Right lobe of liver (tissue), 6 donors: ENCODE measurements around the gene MYO16. TPM values are rescaled to one million over a fixed set of nuclear protein-coding genes. Genes with fewer than 3 reads are reported as not detected.

ENCODE experiments used
- ATAC-seq, 4 donors: fragments of 200-7000 bp; cut with Tn5 transposase; one replicate each; pipeline ENCODE4 v1.9.1; 2020; ENCODE audit warnings: mild to moderate bottlenecking in 4 of 4, moderate library complexity in 4 of 4
- DNase-seq, 3 donors: peaks; one replicate each; pipeline ENCODE4 v3.0.0-alpha.2; 2020
- H3K27ac ChIP-seq, 3 donors: fragments of 200-600 bp; one replicate each; pipeline ENCODE4 v1.8.0; 2022
- H3K27me3 ChIP-seq, 2 donors: fragments of 200-600 bp; one replicate each; pipeline ENCODE4 v1.8.0; 2022
- H3K36me3 ChIP-seq, 4 donors: fragments of 200-600 bp; sonication (generic) in 1 of 4; one replicate each; pipeline versions ENCODE4 v1.5.1 to v1.8.0; 2017 to 2022; ENCODE audit warnings: control low read depth in 1 of 4
- H3K4me1 ChIP-seq, 4 donors: fragments of 200-600 bp; sonication (generic) in 1 of 4; one replicate each; pipeline versions ENCODE4 v1.5.1 to v1.8.0; 2017 to 2022; ENCODE audit warnings: control low read depth in 1 of 4
- H3K4me3 ChIP-seq, 3 donors: fragments of 200-600 bp; one replicate each; pipeline ENCODE4 v1.8.0; 2022
- H3K9me3 ChIP-seq, 4 donors: fragments of 200-600 bp; sonication (generic) in 1 of 4; one replicate each; pipeline versions ENCODE4 v1.5.1 to v1.8.0; 2017 to 2022; ENCODE audit warnings: control low read depth in 1 of 4
- CTCF ChIP-seq, 4 donors: fragments of 200-600 bp in 3 of 4; fragments of 450-650 bp in 1 of 4; IDR thresholded peaks; one replicate each; pipeline versions ENCODE4 v1.5.1 to v1.8.0; 2016 to 2022; ENCODE audit warnings: antibody characterized with exemption in 4 of 4, mild to moderate bottlenecking in 2 of 4
- POLR2A ChIP-seq: fragments of 450-650 bp; IDR thresholded peaks from one replicate; pipeline ENCODE4 v1.6.1; 2017; ENCODE audit warnings: antibody characterized with exemption, mild to moderate bottlenecking
- WGBS: methylation state at CpG from one replicate; pipeline ENCODE4 v1.1.6; 2018; ENCODE audit warnings: low coverage, low lambda C conversion rate; ENCODE audit not compliant: insufficient coverage; ENCODE audit errors: missing lambda C conversion rate; 5-methylcytosine and 5-hydroxymethylcytosine counted together
- intact Hi-C, 2 donors: fragments of 100-400 bp; cut with DNase I; formaldehyde crosslinking; loops; one replicate each; pipeline versions ENCODE4 v1.11.2 to v1.14.1; 2022
- total RNA-seq, 6 experiments: library from RNA; depleted of rRNA in 2 of 6; stranded (reverse); fragments of >200 nt in 2 of 6; fragmentation: NEBNext Ultra II Directional in 3 of 6; extraction: Animal tissue kit (Norgen Biotek cat#: 25700) in 3 of 6; gene quantifications; one replicate each; pipeline versions ENCODE4 v1.1.0 to v1.2.4, GENCODE V29; 2016 to 2023
- donor health status: DM: no; HTN: yes; CAD: no.
- donor health status: DM: no; HTN: no; CAD: no.
- donor health status: DM: no; HTN: no; CAD: no.
- donor health status: DM: no; HTN: yes; CAD: no.
- donor health status: DM: no; HTN: yes; CAD: no.

Gene MYO16
- total RNA-seq, 6 experiments from 2014 or later: 0.43 to 2.7 (median 0.93) TPM

GRCh38 chr13:108676620-108677019, 47.2 kb downstream of the MYO16 start:
- WGBS: 37% methylated on average over 6 of the region's 8 CpGs
- ATAC-seq (no peak), DNase-seq (no peak)
- H3K9me3 ChIP-seq: no peaks in the 10 kb centered on the region
- no peaks in the 10 kb centered on the region for H3K36me3 ChIP-seq
- intact Hi-C loops: no loop called here
- H3K27me3 ChIP-seq: no peaks in the 10 kb centered on the region
- no peak overlapping the region for H3K4me3 ChIP-seq
- no peaks in the 10 kb centered on the region for H3K4me1 ChIP-seq
- no peak for TF ChIP-seq POLR2A
- no peak for TF ChIP-seq CTCF (IDR thresholded peaks at IDR 0.05)
- H3K27ac ChIP-seq: no peak overlapping the region

GRCh38 chr13:108677806-108678205, 48.4 kb downstream of the MYO16 start:
- H3K36me3 ChIP-seq: no peaks in the 10 kb centered on the region
- DNase-seq: no peak
- WGBS: 79% methylated on average over 3 of the region's 3 CpGs
- no peaks in the 10 kb centered on the region for H3K27me3 ChIP-seq
- H3K4me1 ChIP-seq: no peaks in the 10 kb centered on the region
- no peak for ATAC-seq
- no peak for TF ChIP-seq POLR2A
- no peak for TF ChIP-seq CTCF (IDR thresholded peaks at IDR 0.05)
- no peaks in the 10 kb centered on the region for H3K9me3 ChIP-seq
- no peak overlapping the region for H3K27ac ChIP-seq
- intact Hi-C loops: no loop called here
- no peak overlapping the region for H3K4me3 ChIP-seq

GRCh38 chr13:108680011-108680410, 50.6 kb downstream of the MYO16 start:
- no peak for DNase-seq
- Histone ChIP-seq H3K27ac (no peak overlapping the region), H3K36me3 (no peaks in the 10 kb centered on the region), H3K9me3 (no peaks in the 10 kb centered on the region), H3K4me3 (no peak overlapping the region), H3K27me3 (no peaks in the 10 kb centered on the region), H3K4me1 (no peaks in the 10 kb centered on the region)
- TF ChIP-seq POLR2A (no peak), CTCF (IDR thresholded peaks at IDR 0.05) (no peak)
- no peak for ATAC-seq
- no CpG with 5 or more reads among the region's 1 CpG for WGBS
- intact Hi-C loops: no loop called here

- intact Hi-C loops: no loop called here
- no peak for ATAC-seq
Observed at GRCh38 chr13:108681986-108682575, 52.7 kb downstream of the MYO16 start.

More at GRCh38 chr13:108681986-108682575, 52.7 kb downstream of the MYO16 start:
- Histone ChIP-seq H3K27ac (no peak overlapping the region), H3K36me3 (no peaks in the 10 kb centered on the region), H3K4me1 (no peaks in the 10 kb centered on the region), H3K9me3 (no peaks in the 10 kb centered on the region), H3K27me3 (no peaks in the 10 kb centered on the region), H3K4me3 (no peak overlapping the region)
- no peak for DNase-seq
- TF ChIP-seq POLR2A (no peak), CTCF (IDR thresholded peaks at IDR 0.05) (no peak)
- 32% methylated on average over 8 of the region's 8 CpGs for WGBS
